Kidney epithelial cell (primary cell): Measurements from ENCODE around the gene FEZ2. TPM values are rescaled to one million over a fixed set of nuclear protein-coding genes. Genes with fewer than 3 reads are reported as not detected.
"Not testable (repeated sequence)": the region's sequence is repeated elsewhere in the genome, so short reads cannot be mapped to it uniquely, and the experiment has no call there.

Experiments used
- DNase-seq: peaks from one replicate; pipeline ENCODE4 v3.0.0-alpha.2; 2010; ENCODE audit warnings: low read depth
- H3K27me3 ChIP-seq: 2 replicates; pipeline ENCODE4 v1.6.0; 2011; ENCODE audit warnings: low read length; ENCODE audit not compliant: control insufficient read depth, insufficient read depth
- H3K36me3 ChIP-seq: 2 replicates; pipeline ENCODE4 v1.5.1; 2011; ENCODE audit warnings: low read length; ENCODE audit not compliant: control insufficient read depth, insufficient read depth
- H3K4me3 ChIP-seq: 2 replicates; pipeline ENCODE4 v1.5.1; 2011; ENCODE audit warnings: low read depth, mild to moderate bottlenecking, control low read depth, low read length
- total RNA-seq: library from RNA; depleted of rRNA; stranded (reverse); fragments of >200 nt; gene quantifications from 2 replicates; pipeline ENCODE4 v1.2.3, GENCODE V29; 2015
- TF ChIP-seq, protein P1 (sequence below): IDR thresholded peaks from 2 replicates; pipeline ENCODE4 v1.5.1; 2011; ENCODE audit warnings: mild to moderate bottlenecking, moderate library complexity, low read length, control low read depth, inconsistent platforms; ENCODE audit not compliant: insufficient read depth, poor library complexity, severe bottlenecking

The FEZ2 gene
- total RNA-seq, 1 donor from 2014 or later = 40.8 TPM

DNA sequence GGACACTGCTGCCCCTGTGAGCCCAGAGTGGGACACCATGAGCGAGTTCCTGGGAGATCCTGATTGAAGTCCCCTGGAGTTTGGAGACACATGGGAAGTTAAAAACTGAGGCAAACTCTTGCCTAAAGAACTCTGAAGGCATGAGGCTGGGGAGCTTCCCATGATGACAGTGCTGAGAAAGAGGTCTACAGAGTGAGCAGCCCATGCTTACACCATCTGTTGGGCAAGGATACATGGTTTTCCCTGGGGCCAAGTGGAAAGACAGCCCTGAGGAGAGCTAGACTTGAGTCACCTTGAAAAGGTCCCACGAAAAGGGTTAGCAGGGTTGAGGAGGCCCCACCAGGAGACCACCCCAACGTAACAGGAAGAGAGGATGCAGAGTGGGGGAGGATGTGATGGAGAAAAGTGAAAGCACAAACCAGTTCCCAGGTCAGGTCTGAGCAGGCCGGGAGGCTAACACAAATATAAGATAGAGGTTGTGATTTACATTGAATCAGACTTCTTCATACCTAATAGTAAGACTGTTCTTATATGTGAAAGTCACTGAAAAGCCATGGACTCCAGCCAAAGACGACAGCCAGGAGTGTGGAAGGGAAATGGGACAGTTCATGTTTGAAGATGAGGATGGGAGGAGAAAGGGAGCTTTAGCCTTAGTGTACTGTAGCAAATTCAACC is 13.5 kb upstream of the FEZ2 start:
- H3K27me3 ChIP-seq = no peaks in the 10 kb centered on the region
- no peaks in the 10 kb centered on the region for H3K36me3 ChIP-seq
- TF ChIP-seq, protein P1, sequence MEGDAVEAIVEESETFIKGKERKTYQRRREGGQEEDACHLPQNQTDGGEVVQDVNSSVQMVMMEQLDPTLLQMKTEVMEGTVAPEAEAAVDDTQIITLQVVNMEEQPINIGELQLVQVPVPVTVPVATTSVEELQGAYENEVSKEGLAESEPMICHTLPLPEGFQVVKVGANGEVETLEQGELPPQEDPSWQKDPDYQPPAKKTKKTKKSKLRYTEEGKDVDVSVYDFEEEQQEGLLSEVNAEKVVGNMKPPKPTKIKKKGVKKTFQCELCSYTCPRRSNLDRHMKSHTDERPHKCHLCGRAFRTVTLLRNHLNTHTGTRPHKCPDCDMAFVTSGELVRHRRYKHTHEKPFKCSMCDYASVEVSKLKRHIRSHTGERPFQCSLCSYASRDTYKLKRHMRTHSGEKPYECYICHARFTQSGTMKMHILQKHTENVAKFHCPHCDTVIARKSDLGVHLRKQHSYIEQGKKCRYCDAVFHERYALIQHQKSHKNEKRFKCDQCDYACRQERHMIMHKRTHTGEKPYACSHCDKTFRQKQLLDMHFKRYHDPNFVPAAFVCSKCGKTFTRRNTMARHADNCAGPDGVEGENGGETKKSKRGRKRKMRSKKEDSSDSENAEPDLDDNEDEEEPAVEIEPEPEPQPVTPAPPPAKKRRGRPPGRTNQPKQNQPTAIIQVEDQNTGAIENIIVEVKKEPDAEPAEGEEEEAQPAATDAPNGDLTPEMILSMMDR = no peak
- H3K4me3 ChIP-seq = no peak overlapping the region
- no peak for DNase-seq

DNA sequence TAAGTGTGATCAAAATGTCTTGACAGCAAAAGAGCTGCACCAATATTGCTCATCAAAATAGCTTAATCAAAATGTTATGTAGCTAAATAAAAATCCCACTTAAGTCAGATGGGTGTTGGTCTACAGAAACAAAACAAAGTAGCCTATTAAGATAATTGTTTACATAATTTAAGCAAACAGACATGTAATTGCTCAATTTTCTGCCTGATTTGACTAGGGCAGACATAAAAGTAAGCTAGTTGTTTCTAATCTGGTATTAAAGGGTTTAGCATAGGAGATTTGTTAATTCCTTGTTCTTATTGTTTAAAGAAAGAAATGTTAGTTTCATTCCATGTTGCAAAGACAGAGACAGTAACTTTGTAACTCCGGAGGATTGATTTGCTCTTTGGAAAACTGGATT is 11.5 kb upstream of the FEZ2 start:
- TF ChIP-seq, protein P1 = no peak
- H3K27me3 ChIP-seq = no peaks in the 10 kb centered on the region
- H3K4me3 ChIP-seq = no peak overlapping the region
- no peak for DNase-seq
- no peaks in the 10 kb centered on the region for H3K36me3 ChIP-seq

DNA sequence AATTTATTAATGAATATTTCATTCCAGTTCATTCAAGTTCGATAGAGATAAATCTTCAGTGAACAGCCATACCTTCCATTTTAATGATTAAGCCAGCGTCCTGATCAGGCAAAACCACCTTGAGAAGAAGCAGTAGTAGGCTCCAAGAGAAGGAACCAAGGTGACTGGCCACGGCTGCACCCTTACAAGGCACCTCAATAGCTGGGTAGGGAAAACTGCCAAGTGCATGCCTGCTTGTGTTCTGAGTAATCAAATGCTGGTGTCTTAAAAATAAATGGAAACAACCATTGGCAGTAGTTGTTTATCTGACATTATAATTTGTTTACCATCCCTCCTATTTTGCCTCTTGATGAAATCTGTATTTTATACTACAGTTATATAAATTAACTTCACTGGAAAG is 10.0 kb upstream of the FEZ2 start:
- H3K36me3 ChIP-seq = no peaks in the 10 kb centered on the region
- DNase-seq = no peak
- TF ChIP-seq, protein P1 = no peak
- H3K27me3 ChIP-seq = no peaks in the 10 kb centered on the region
- H3K4me3 ChIP-seq = no peak overlapping the region

DNA sequence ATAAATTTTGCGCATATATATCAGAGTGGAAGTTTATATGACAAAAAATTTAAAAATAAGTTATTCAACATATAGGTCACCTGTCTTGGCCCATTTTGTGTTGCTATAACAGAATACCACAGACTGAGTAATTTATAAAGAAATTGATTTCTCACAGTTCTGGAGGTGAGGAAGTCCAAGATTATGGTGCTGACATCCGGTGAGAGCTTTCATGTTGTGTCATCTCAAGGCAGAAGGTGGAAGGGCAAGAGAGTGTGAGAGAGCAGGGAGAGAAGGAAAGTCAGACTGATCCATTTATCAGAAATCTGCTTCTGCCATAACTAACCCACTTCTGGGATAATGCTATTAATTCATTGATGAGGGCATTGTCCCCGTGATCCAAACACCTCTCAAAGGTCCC is 9.0 kb upstream of the FEZ2 start:
- Histone ChIP-seq H3K27me3 (no peaks in the 10 kb centered on the region), H3K4me3 (no peak overlapping the region), H3K36me3 (no peaks in the 10 kb centered on the region)
- DNase-seq = no peak
- TF ChIP-seq, protein P1 = no peak

DNA sequence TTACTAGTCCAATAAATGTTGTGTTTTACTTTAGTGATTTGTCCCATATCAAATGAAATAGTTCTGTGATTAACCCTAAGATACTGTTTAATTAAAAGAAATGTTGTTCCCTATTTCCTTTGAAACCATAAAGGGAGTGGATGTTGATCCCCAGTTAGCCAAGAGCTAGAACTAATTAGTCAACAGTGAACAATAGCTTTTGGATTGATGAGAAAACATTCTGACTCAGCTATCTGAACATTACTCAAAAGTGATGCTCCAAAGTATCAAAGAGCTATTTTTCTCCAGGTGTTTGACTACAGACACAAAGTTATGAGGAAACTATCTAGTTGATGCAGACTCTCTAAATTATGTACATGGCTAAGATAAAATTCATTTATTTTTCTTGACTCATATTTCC is 7.3 kb upstream of the FEZ2 start:
- Histone ChIP-seq H3K27me3 (no peaks in the 10 kb centered on the region), H3K4me3 (no peak overlapping the region), H3K36me3 (no peaks in the 10 kb centered on the region)
- DNase-seq = no peak
- TF ChIP-seq, protein P1 = no peak

DNA sequence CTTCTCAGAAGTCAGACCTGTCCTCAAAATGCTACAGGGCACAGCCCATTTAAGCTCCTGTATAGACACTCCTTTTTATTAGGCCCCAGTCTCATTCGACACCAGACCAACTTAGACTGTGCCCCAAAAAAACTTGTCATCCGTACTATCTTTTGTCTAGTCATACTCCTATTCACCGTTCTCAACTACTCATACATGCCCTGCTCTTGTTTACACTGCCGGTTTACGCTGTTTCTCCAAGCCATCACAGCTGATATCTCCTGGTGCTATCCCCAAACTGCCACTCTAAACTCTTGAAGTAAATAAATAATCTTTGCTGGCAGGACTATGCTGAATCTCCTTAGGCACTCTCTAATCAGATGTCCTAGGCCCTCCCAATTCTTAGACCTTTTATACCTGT is 5.7 kb upstream of the FEZ2 start:
- H3K27me3 ChIP-seq, H3K36me3 ChIP-seq, H3K4me3 ChIP-seq, DNase-seq: not testable (repeated sequence)
